HepG2 (cell line): ENCODE data around the gene APOD. TPM values are rescaled to one million over a fixed set of nuclear protein-coding genes. Genes with fewer than 3 reads are reported as not detected.
A peak's percentile ranks its signal among the peaks of the same experiment; 100 is the strongest.

Experiments
- CREBL2 ChIP-seq: sonication (generic); formaldehyde crosslinking; IDR thresholded peaks from 2 replicates; pipeline ENCODE4 v1.8.1; 2023; ENCODE audit warnings: missing genetic modification reagents, mild to moderate bottlenecking, borderline replicate concordance
- HNRNPLL ChIP-seq: fragments of 200-400 bp; formaldehyde crosslinking; IDR thresholded peaks from 2 replicates; pipeline ENCODE4 v1.6.1; 2017; ENCODE audit warnings: mild to moderate bottlenecking, low read depth, low read length; ENCODE audit not compliant: poor library complexity, severe bottlenecking
- PCBP2 ChIP-seq: fragments of 200-400 bp; formaldehyde crosslinking; optimal IDR thresholded peaks from 2 replicates; pipeline ENCODE3; 2018; ENCODE audit warnings: low read length, low read depth; ENCODE audit not compliant: poor library complexity, severe bottlenecking
- RFXANK ChIP-seq: IDR thresholded peaks from 2 replicates; pipeline ENCODE4 v1.6.1; 2016
- TAF1 ChIP-seq: sonication (generic); formaldehyde crosslinking; IDR thresholded peaks from 2 replicates; pipeline ENCODE4 v1.4.0; 2020; ENCODE audit warnings: missing genetic modification reagents
- YEATS4 ChIP-seq: sonication (generic); formaldehyde crosslinking; IDR thresholded peaks from 2 replicates; pipeline ENCODE4 v1.4.0; 2020; ENCODE audit warnings: missing genetic modification reagents, borderline replicate concordance
- ZNF12 ChIP-seq: sonication (generic); formaldehyde crosslinking; IDR thresholded peaks from 2 replicates; pipeline ENCODE4 v1.5.0; 2020; ENCODE audit warnings: missing genetic modification reagents
- ZNF207 ChIP-seq: fragments of 450-650 bp; IDR thresholded peaks from 2 replicates; pipeline ENCODE4 v1.6.1; 2016; ENCODE audit warnings: antibody characterized with exemption, borderline replicate concordance
- ZNF350 ChIP-seq: sonication (generic); formaldehyde crosslinking; IDR thresholded peaks from 2 replicates; pipeline ENCODE4 v1.4.0; 2020; ENCODE audit warnings: mild to moderate bottlenecking, low read depth, missing genetic modification reagents, borderline replicate concordance
- ZNF549 ChIP-seq: sonication (generic); formaldehyde crosslinking; IDR thresholded peaks from 2 replicates; pipeline ENCODE4 v1.5.0; 2020; ENCODE audit warnings: missing genetic modification reagents
- ZNF7 ChIP-seq: IDR thresholded peaks from 2 replicates; pipeline ENCODE4 v1.6.1; 2016; ENCODE audit warnings: missing biosample characterization, missing genetic modification reagents
- ZSCAN31 ChIP-seq: sonication (generic); formaldehyde crosslinking; IDR thresholded peaks from 2 replicates; pipeline ENCODE4 v1.5.0; 2020; ENCODE audit warnings: low read depth, mild to moderate bottlenecking, missing genetic modification reagents
- polyA plus RNA-seq, 8 experiments: library from polyadenylated mRNA; depleted of rRNA in 3 of 8; stranded (reverse) in 7 of 8; unstranded in 1 of 8; fragments of >200 nt; fragmentation: Illumina TruSeq in 4 of 8; extraction: Trizol in 4 of 8; gene quantifications; 2 replicates each; pipeline versions ENCODE4 v1.2.1 to v1.2.3, GENCODE V29; 2011 to 2016; ENCODE audit warnings: low read depth in 4 of 8, missing spikeins in 1 of 8, mixed read lengths in 1 of 8; ENCODE audit not compliant: insufficient read depth in 1 of 8
- total RNA-seq, 5 experiments: library from RNA; depleted of rRNA; stranded (reverse); fragments of >200 nt; fragmentation: Illumina TruSeq; extraction: Trizol; gene quantifications; 2 replicates each; pipeline ENCODE4 v1.2.3, GENCODE V29; 2016; ENCODE audit warnings: low read depth in 1 of 5
- TF ChIP-seq, protein P1 (sequence below): IDR thresholded peaks from 2 replicates; pipeline ENCODE4 v1.6.1; 2016; ENCODE audit warnings: missing compliant biosample characterization, missing genetic modification reagents, borderline replicate concordance
- TF ChIP-seq, protein P2 (sequence below): sonication (generic); formaldehyde crosslinking; IDR thresholded peaks from 2 replicates; pipeline ENCODE4 v1.4.0; 2020; ENCODE audit warnings: mild to moderate bottlenecking, missing genetic modification reagents
- TF ChIP-seq, protein P3 (sequence below): sonication (generic); formaldehyde crosslinking; IDR thresholded peaks from 2 replicates; pipeline ENCODE4 v1.4.0; 2020; ENCODE audit warnings: missing genetic modification reagents, borderline replicate concordance

APOD gene
- total and polyA plus RNA-seq, 2 of the 13 experiments (the other 11 are each of a cell fraction or from before 2014, with no cell fraction given): not detected

GRCh38 chr3:195542698-195543499, 40.8 kb downstream of the APOD start, which contains the start of gene PPP1R2 (continued):
- TF ChIP-seq, protein P1, sequence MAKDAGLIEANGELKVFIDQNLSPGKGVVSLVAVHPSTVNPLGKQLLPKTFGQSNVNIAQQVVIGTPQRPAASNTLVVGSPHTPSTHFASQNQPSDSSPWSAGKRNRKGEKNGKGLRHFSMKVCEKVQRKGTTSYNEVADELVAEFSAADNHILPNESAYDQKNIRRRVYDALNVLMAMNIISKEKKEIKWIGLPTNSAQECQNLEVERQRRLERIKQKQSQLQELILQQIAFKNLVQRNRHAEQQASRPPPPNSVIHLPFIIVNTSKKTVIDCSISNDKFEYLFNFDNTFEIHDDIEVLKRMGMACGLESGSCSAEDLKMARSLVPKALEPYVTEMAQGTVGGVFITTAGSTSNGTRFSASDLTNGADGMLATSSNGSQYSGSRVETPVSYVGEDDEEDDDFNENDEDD: 0 out of 2 replicates have a peak, but pooled peaks have one; percentile 7
- peak; percentile 94 for TF ChIP-seq TAF1
- TF ChIP-seq PCBP2: no peak
- TF ChIP-seq CREBL2 (CRISPR knock-in tag): no peak
- 0 out of 2 replicates have a peak, but pooled peaks have one; percentile 9 for TF ChIP-seq ZNF12 (CRISPR knock-in tag)
- TF ChIP-seq, protein P2, sequence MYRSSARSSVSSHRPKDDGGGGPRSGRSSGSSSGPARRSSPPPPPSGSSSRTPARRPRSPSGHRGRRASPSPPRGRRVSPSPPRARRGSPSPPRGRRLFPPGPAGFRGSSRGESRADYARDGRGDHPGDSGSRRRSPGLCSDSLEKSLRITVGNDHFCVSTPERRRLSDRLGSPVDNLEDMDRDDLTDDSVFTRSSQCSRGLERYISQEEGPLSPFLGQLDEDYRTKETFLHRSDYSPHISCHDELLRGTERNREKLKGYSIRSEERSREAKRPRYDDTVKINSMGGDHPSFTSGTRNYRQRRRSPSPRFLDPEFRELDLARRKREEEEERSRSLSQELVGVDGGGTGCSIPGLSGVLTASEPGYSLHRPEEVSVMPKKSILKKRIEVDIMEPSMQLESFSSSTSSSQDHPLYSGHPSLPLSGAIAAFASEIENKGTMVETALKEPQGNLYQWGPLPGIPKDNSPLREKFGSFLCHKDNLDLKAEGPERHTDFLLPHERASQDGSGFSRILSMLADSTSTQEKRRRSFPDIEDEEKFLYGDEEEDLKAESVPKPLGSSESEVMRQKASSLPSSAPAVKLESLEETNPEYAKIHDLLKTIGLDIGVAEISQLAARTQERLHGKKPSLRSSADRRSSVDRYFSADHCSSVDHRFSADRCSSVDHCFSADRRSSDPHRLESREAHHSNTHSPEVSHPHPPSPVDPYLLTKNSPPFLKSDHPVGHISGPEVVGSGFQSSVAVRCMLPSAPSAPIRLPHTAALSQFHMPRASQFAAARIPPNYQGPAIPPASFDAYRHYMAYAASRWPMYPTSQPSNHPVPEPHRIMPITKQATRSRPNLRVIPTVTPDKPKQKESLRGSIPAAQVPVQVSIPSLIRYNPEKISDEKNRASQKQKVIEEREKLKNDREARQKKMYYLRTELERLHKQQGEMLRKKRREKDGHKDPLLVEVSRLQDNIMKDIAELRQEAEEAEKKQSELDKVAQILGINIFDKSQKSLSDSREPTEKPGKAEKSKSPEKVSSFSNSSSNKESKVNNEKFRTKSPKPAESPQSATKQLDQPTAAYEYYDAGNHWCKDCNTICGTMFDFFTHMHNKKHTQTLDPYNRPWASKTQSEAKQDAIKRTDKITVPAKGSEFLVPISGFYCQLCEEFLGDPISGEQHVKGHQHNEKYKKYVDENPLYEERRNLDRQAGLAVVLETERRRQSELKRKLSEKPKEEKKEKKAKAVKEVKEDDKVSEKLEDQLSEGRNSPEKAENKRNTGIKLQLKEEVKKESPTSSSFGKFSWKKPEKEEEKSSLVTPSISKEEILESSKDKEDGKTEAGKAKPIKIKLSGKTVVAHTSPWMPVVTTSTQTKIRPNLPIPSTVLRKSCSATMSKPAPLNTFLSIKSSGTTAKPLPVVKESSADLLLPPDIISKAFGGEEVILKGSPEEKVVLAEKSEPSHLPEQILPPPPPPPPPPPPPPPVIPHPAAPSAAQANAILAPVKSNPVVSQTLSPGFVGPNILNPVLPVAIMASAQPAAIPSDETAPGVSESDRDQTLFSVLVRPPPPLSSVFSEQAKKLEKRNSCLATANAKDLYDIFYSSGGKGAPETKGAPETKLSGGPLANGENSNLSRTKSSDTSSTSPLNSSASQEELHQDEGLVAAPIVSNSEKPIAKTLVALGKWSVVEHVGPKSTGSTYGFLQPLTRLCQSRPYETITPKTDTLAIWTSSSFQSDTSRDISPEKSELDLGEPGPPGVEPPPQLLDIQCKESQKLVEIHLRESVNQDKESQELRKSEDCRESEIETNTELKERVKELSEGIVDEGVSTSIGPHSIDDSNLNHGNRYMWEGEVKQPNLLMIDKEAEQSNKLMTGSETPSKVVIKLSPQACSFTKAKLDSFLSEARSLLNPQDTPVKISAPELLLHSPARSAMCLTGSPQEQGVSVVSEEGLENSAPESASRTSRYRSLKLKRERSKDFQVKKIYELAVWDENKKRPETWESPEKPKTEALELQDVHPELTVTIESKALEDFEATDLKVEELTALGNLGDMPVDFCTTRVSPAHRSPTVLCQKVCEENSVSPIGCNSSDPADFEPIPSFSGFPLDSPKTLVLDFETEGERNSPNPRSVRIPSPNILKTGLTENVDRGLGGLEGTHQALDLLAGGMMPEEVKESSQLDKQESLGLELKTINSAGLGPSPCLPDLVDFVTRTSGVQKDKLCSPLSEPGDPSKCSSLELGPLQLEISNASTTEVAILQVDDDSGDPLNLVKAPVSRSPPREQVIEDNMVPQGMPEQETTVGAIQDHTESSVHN (CRISPR knock-in tag): no peak
- peak; percentile 91 for TF ChIP-seq HNRNPLL
- no peak for TF ChIP-seq RFXANK (CRISPR knock-in tag)
- no peak for TF ChIP-seq ZNF7 (CRISPR knock-in tag)
- peak; percentile 92; the same call in 1 of the 2 replicates for TF ChIP-seq YEATS4
- TF ChIP-seq, protein P3, sequence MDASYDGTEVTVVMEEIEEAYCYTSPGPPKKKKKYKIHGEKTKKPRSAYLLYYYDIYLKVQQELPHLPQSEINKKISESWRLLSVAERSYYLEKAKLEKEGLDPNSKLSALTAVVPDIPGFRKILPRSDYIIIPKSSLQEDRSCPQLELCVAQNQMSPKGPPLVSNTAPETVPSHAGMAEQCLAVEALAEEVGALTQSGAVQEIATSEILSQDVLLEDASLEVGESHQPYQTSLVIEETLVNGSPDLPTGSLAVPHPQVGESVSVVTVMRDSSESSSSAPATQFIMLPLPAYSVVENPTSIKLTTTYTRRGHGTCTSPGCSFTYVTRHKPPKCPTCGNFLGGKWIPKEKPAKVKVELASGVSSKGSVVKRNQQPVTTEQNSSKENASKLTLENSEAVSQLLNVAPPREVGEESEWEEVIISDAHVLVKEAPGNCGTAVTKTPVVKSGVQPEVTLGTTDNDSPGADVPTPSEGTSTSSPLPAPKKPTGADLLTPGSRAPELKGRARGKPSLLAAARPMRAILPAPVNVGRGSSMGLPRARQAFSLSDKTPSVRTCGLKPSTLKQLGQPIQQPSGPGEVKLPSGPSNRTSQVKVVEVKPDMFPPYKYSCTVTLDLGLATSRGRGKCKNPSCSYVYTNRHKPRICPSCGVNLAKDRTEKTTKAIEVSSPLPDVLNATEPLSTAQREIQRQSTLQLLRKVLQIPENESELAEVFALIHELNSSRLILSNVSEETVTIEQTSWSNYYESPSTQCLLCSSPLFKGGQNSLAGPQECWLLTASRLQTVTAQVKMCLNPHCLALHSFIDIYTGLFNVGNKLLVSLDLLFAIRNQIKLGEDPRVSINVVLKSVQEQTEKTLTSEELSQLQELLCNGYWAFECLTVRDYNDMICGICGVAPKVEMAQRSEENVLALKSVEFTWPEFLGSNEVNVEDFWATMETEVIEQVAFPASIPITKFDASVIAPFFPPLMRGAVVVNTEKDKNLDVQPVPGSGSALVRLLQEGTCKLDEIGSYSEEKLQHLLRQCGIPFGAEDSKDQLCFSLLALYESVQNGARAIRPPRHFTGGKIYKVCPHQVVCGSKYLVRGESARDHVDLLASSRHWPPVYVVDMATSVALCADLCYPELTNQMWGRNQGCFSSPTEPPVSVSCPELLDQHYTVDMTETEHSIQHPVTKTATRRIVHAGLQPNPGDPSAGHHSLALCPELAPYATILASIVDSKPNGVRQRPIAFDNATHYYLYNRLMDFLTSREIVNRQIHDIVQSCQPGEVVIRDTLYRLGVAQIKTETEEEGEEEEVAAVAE (CRISPR knock-in tag): no peak
- no peak for TF ChIP-seq ZNF549 (CRISPR knock-in tag)
- no peak for TF ChIP-seq ZNF207
- no peak for TF ChIP-seq ZSCAN31 (CRISPR knock-in tag)
- peak; percentile 53; the same call in 1 of the 2 replicates for TF ChIP-seq ZNF350 (CRISPR knock-in tag)
